Uterus (tissue), 4 donors: ENCODE data around the gene TRIOBP. TPM values are rescaled to one million over a fixed set of nuclear protein-coding genes. Genes with fewer than 3 reads are reported as not detected.
A peak's percentile ranks its signal among the peaks of the same experiment; 100 is the strongest.

Source experiments
- DNase-seq, 2 donors: peaks; one replicate each; pipeline ENCODE4 v3.0.0-alpha.2; 2019 to 2020
- H3K27ac ChIP-seq, 2 donors: fragments of 200-600 bp; sonication (generic); 1 replicate in 1 of 2; 2 replicates in 1 of 2; pipeline ENCODE4 v1.5.1; 2016 to 2018
- H3K27me3 ChIP-seq, 2 donors: fragments of 200-600 bp; sonication (generic); one replicate each; pipeline ENCODE4 v1.5.1; 2018 to 2019; ENCODE audit warnings: control low read depth in 1 of 2
- H3K36me3 ChIP-seq, 2 donors: fragments of 200-600 bp; sonication (generic); one replicate each; pipeline ENCODE4 v1.5.1; 2019; ENCODE audit warnings: control low read depth in 1 of 2
- H3K4me1 ChIP-seq, 2 donors: fragments of 200-600 bp; sonication (generic); one replicate each; pipeline ENCODE4 v1.5.1; 2018 to 2019; ENCODE audit warnings: control low read depth in 1 of 2
- H3K4me3 ChIP-seq, 2 donors: fragments of 200-600 bp; sonication (generic); 1 replicate in 1 of 2; 2 replicates in 1 of 2; pipeline ENCODE4 v1.5.1; 2018 to 2019; ENCODE audit warnings: mild to moderate bottlenecking in 1 of 2
- H3K9me3 ChIP-seq, 2 donors: fragments of 200-600 bp; sonication (generic); one replicate each; pipeline ENCODE4 v1.5.1; 2019; ENCODE audit warnings: control low read depth in 1 of 2
- POLR2A ChIP-seq, 2 donors: fragments of 450-650 bp; IDR thresholded peaks; one replicate each; pipeline ENCODE4 v1.6.1; 2016; ENCODE audit warnings: antibody characterized with exemption in 2 of 2, mild to moderate bottlenecking in 1 of 2, moderate library complexity in 1 of 2
- intact Hi-C: fragments of 100-400 bp; cut with DNase I; formaldehyde crosslinking; loops from one replicate; pipeline ENCODE4 v1.15.1; 2023; ENCODE audit warnings: low total_unique reads
- total RNA-seq, 4 donors: library from RNA; depleted of rRNA in 3 of 4; stranded (reverse); fragments of >200 nt in 3 of 4; gene quantifications; one replicate each; pipeline versions ENCODE4 v1.1.0 to v1.2.4, GENCODE V29; 2014 to 2023
- TF ChIP-seq, protein P1 (sequence below), 4 experiments: fragments of 200-600 bp in 2 of 4; fragments of 450-650 bp in 2 of 4; sonication (generic) in 2 of 4; IDR thresholded peaks; one replicate each; pipeline ENCODE4 v1.5.1; 2016 to 2019; ENCODE audit warnings: antibody characterized with exemption in 4 of 4, mild to moderate bottlenecking in 2 of 4, moderate library complexity in 1 of 4
- donor health status: DM: yes; HTN: yes; CAD: no.

Gene TRIOBP
- total RNA-seq, 4 donors from 2014 or later: 56.2 to 177 (median 127) TPM

DNA sequence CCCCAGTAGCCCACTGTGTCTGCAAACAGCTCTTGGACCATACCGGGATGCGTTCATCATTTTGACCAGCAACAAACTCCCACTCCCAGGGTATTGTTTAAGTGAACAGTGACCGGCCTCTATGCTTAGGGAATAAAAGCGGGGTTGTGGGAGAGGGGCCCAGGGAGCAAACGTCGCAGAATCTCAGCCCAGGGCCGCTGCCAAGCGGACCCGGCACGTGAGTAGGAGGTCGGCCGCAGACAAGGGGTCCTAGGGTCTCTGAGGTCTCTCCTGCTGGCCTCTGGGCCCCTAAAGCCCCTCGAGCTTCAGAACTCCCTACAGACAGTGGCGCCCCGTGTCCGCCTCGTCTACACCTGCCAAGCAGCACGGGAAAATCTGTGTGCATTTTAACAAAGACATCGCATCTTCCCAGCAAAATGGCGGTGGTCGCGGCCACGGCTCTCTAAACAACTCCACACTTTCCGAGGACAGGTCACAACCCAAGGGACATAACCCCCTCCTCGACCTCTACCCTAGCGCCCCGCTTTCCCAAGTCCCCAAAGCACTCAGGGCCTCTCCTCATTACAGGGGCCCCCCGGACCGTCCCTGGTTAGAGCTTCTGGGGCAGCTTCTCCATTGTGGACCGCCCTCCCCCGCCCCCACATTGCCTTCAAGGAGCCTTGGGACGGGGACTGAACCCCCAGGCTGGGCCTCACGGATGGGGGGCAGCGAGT is 106.9 kb downstream of the TRIOBP start:
- peak overlapping the region; percentile 85 to 86 for H3K27ac ChIP-seq
- no peak overlapping the region for H3K4me3 ChIP-seq
- no peaks in the 10 kb centered on the region for H3K36me3 ChIP-seq
- DNase-seq: no peak
- TF ChIP-seq POLR2A (IDR thresholded peaks at IDR 0.05): no peak
- TF ChIP-seq, protein P1, sequence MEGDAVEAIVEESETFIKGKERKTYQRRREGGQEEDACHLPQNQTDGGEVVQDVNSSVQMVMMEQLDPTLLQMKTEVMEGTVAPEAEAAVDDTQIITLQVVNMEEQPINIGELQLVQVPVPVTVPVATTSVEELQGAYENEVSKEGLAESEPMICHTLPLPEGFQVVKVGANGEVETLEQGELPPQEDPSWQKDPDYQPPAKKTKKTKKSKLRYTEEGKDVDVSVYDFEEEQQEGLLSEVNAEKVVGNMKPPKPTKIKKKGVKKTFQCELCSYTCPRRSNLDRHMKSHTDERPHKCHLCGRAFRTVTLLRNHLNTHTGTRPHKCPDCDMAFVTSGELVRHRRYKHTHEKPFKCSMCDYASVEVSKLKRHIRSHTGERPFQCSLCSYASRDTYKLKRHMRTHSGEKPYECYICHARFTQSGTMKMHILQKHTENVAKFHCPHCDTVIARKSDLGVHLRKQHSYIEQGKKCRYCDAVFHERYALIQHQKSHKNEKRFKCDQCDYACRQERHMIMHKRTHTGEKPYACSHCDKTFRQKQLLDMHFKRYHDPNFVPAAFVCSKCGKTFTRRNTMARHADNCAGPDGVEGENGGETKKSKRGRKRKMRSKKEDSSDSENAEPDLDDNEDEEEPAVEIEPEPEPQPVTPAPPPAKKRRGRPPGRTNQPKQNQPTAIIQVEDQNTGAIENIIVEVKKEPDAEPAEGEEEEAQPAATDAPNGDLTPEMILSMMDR (IDR thresholded peaks at IDR 0.05): no peak
- H3K27me3 ChIP-seq: no peaks in the 10 kb centered on the region
- peaks cover 0 to 5% of the 10 kb centered on the region in 2 donors for H3K4me1 ChIP-seq
- intact Hi-C loops: no loop called here
- no peaks in the 10 kb centered on the region for H3K9me3 ChIP-seq

DNA sequence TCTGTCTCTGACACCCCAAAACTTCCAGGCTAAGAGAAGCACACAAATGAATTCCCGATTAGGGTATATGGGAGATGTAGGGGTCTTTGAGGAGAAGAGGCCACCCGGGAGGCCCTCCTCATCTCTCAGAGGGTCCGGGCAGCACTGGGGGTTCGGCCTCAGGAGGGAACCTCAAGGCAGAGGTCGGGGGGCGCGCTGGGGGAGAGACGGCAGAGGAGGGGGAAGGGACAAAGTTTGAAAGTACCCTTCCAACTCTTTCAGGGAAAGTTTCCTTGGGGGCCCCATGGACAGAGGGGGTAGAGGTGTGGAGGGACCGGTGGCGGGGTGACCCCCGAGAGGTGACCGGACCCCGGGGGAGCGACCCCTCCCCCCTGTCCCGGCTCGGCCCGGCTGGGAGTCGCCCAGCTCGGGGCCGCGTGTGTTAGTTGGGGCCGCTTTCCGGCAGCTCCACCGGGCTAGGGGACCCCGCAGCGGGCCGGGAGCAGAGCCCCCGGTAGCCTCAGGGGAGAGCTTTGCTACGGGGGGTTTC is 107.6 kb downstream of the TRIOBP start:
- Histone ChIP-seq H3K9me3 (no peaks in the 10 kb centered on the region), H3K4me1 (peaks cover 0 to 5% of the 10 kb centered on the region in 2 donors), H3K36me3 (no peaks in the 10 kb centered on the region), H3K27me3 (no peaks in the 10 kb centered on the region), H3K4me3 (peak overlapping the region; percentile 50 to 55), H3K27ac (peak overlapping the region; percentile 85 to 86)
- TF ChIP-seq, protein P1 (IDR thresholded peaks at IDR 0.05): no peak
- TF ChIP-seq POLR2A (IDR thresholded peaks at IDR 0.05): no peak
- DNase-seq: no peak
- intact Hi-C loops: no loop called here

DNA sequence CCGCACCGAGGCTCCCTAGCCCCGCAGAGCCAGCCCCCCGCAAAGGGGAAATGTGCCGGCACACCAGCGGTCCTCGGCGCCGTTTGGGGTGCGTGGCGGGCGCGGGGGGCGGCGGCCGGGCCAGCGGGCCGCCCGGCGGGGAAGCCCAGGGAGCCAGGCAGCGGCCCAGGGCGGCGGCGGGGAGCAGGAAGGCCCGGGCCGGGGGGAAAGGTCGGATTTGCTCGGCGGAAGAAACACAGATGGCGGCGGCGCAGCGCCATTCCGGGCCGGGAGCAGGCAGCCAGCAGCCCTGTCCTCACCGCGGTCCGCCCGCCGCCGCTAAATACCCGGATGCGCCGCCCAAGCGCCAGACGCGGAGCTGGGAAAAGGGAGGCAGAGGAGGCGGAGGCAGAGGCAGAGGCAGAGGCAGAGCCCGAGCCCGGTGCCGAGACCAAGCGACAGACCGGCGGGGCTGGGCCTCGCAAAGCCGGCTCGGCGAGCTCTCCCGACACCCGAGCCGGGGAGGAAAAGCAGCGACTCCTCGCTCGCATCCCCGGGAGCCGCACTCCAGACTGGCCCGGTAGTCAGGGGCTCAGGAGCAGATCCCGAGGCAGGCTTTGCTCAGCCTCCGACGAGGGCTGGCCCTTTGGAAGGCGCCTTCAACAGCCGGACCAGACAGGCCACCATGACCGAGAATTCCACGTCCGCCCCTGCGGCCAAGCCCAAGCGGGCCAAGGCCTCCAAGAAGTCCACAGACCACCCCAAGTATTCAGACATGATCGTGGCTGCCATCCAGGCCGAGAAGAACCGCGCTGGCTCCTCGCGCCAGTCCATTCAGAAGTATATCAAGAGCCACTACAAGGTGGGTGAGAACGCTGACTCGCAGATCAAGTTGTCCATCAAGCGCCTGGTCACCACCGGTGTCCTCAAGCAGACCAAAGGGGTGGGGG is 108.3 kb downstream of the TRIOBP start:
- Histone ChIP-seq H3K4me3 (peak overlapping the region; percentile 50 to 55), H3K36me3 (no peaks in the 10 kb centered on the region), H3K9me3 (no peaks in the 10 kb centered on the region), H3K27ac (peak overlapping the region; percentile 85 to 86), H3K4me1 (peaks cover 0 to 5% of the 10 kb centered on the region in 2 donors), H3K27me3 (no peaks in the 10 kb centered on the region)
- peak; percentile 87 to 89 for DNase-seq
- peak; percentile 80 to 87 for TF ChIP-seq POLR2A (IDR thresholded peaks at IDR 0.05)
- TF ChIP-seq, protein P1 (IDR thresholded peaks at IDR 0.05): no peak
- intact Hi-C loops: no loop called here

DNA sequence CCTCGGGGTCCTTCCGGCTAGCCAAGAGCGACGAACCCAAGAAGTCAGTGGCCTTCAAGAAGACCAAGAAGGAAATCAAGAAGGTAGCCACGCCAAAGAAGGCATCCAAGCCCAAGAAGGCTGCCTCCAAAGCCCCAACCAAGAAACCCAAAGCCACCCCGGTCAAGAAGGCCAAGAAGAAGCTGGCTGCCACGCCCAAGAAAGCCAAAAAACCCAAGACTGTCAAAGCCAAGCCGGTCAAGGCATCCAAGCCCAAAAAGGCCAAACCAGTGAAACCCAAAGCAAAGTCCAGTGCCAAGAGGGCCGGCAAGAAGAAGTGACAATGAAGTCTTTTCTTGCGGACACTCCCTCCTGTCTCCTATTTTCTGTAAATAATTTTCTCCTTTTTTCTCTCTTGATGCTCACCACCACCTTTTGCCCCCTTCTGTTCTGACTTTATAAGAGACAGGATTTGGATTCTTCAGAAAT is 109.0 kb downstream of the TRIOBP start:
- DNase-seq: no peak
- Histone ChIP-seq H3K4me1 (peaks cover 0 to 5% of the 10 kb centered on the region in 2 donors), H3K9me3 (no peaks in the 10 kb centered on the region), H3K36me3 (no peaks in the 10 kb centered on the region), H3K27ac (peak overlapping the region; percentile 85 to 86), H3K4me3 (peak overlapping the region; percentile 50 to 55), H3K27me3 (no peaks in the 10 kb centered on the region)
- TF ChIP-seq, protein P1 (IDR thresholded peaks at IDR 0.05): no peak
- no peak for TF ChIP-seq POLR2A (IDR thresholded peaks at IDR 0.05)
- intact Hi-C loops: no loop called here
